HepG2 (cell line): ENCODE measurements around the gene ATAD3C. TPM values are rescaled to one million over a fixed set of nuclear protein-coding genes. Genes with fewer than 3 reads are reported as not detected.

Experiments
- ATF4 ChIP-seq, 2 experiments: fragments of 450-650 bp in 1 of 2; sonication (generic) in 1 of 2; formaldehyde crosslinking; IDR thresholded peaks; 2 replicates each; pipeline versions ENCODE4 v1.5.0 to v1.8.0; 2020 to 2022; ENCODE audit warnings: mild to moderate bottlenecking in 1 of 2, missing genetic modification reagents in 1 of 2
- BCL3 ChIP-seq: sonication (generic); formaldehyde crosslinking; IDR thresholded peaks from 2 replicates; pipeline ENCODE4 v1.5.1; 2020; ENCODE audit warnings: mild to moderate bottlenecking, missing genetic modification reagents, moderate library complexity
- EEA1 ChIP-seq: sonication (generic); formaldehyde crosslinking; IDR thresholded peaks from 2 replicates; pipeline ENCODE4 v1.5.1; 2020; ENCODE audit warnings: mild to moderate bottlenecking, missing genetic modification reagents, borderline replicate concordance
- EP300 ChIP-seq, 3 experiments: sonication (generic) in 1 of 3; formaldehyde crosslinking in 1 of 3; IDR thresholded peaks; 2 replicates each; pipeline versions ENCODE4 v1.5.1 to v1.6.1; 2011 to 2020; ENCODE audit warnings: low read depth in 2 of 3, low read length in 2 of 3, borderline replicate concordance in 1 of 3, improper control_type of control experiment in 1 of 3, mild to moderate bottlenecking in 1 of 3, missing genetic modification reagents in 1 of 3, moderate library complexity in 1 of 3
- KLF15 ChIP-seq: sonication (generic); formaldehyde crosslinking; IDR thresholded peaks from 2 replicates; pipeline ENCODE4 v1.8.1; 2023; ENCODE audit warnings: borderline replicate concordance, mild to moderate bottlenecking, inconsistent platforms, missing genetic modification reagents, mixed read lengths
- NAIF1 ChIP-seq: sonication (generic); formaldehyde crosslinking; IDR thresholded peaks from 2 replicates; pipeline ENCODE4 v1.5.0; 2020; ENCODE audit warnings: mild to moderate bottlenecking, missing genetic modification reagents, borderline replicate concordance
- PAXIP1 ChIP-seq: sonication (generic); formaldehyde crosslinking; conservative IDR thresholded peaks from 2 replicates; pipeline ENCODE4 v1.4.0; 2020; ENCODE audit warnings: mild to moderate bottlenecking, missing genetic modification reagents, moderate library complexity
- ZNF431 ChIP-seq: sonication (generic); formaldehyde crosslinking; IDR thresholded peaks from 2 replicates; pipeline ENCODE4 v1.9.0; 2022; ENCODE audit warnings: missing genetic modification reagents, low read depth, mild to moderate bottlenecking, borderline replicate concordance
- ZNF460 ChIP-seq: sonication (generic); formaldehyde crosslinking; IDR thresholded peaks from 2 replicates; pipeline ENCODE4 v1.5.1; 2020; ENCODE audit warnings: missing genetic modification reagents, mild to moderate bottlenecking, borderline replicate concordance
- ZNF879 ChIP-seq: sonication (generic); formaldehyde crosslinking; IDR thresholded peaks from 2 replicates; pipeline ENCODE4 v1.8.1; 2023; ENCODE audit warnings: missing genetic modification reagents
- ZSCAN5A ChIP-seq: sonication (generic); formaldehyde crosslinking; IDR thresholded peaks from 2 replicates; pipeline ENCODE4 v1.8.0; 2022; ENCODE audit warnings: mild to moderate bottlenecking, missing genetic modification reagents, borderline replicate concordance
- polyA plus RNA-seq, 8 experiments: library from polyadenylated mRNA; depleted of rRNA in 3 of 8; stranded (reverse) in 7 of 8; unstranded in 1 of 8; fragments of >200 nt; fragmentation: Illumina TruSeq in 4 of 8; extraction: Trizol in 4 of 8; gene quantifications; 2 replicates each; pipeline versions ENCODE4 v1.2.1 to v1.2.3, GENCODE V29; 2011 to 2016; ENCODE audit warnings: low read depth in 4 of 8, missing spikeins in 1 of 8, mixed read lengths in 1 of 8; ENCODE audit not compliant: insufficient read depth in 1 of 8
- total RNA-seq, 5 experiments: library from RNA; depleted of rRNA; stranded (reverse); fragments of >200 nt; fragmentation: Illumina TruSeq; extraction: Trizol; gene quantifications; 2 replicates each; pipeline ENCODE4 v1.2.3, GENCODE V29; 2016; ENCODE audit warnings: low read depth in 1 of 5
- TF ChIP-seq, protein P1 (sequence below): IDR thresholded peaks from 2 replicates; pipeline ENCODE4 v1.6.1; 2012; ENCODE audit warnings: low read length, improper control_type of control experiment

ATAD3C gene
- total and polyA plus RNA-seq, 2 of the 13 experiments (the other 11 are each of a cell fraction or from before 2014, with no cell fraction given): 2.4 to 3.2 TPM

GRCh38 chr1:1432951-1433803 lies 16.3 kb upstream of the ATAD3C start (continued):
- TF ChIP-seq, protein P1, sequence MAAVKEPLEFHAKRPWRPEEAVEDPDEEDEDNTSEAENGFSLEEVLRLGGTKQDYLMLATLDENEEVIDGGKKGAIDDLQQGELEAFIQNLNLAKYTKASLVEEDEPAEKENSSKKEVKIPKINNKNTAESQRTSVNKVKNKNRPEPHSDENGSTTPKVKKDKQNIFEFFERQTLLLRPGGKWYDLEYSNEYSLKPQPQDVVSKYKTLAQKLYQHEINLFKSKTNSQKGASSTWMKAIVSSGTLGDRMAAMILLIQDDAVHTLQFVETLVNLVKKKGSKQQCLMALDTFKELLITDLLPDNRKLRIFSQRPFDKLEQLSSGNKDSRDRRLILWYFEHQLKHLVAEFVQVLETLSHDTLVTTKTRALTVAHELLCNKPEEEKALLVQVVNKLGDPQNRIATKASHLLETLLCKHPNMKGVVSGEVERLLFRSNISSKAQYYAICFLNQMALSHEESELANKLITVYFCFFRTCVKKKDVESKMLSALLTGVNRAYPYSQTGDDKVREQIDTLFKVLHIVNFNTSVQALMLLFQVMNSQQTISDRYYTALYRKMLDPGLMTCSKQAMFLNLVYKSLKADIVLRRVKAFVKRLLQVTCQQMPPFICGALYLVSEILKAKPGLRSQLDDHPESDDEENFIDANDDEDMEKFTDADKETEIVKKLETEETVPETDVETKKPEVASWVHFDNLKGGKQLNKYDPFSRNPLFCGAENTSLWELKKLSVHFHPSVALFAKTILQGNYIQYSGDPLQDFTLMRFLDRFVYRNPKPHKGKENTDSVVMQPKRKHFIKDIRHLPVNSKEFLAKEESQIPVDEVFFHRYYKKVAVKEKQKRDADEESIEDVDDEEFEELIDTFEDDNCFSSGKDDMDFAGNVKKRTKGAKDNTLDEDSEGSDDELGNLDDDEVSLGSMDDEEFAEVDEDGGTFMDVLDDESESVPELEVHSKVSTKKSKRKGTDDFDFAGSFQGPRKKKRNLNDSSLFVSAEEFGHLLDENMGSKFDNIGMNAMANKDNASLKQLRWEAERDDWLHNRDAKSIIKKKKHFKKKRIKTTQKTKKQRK: no peak
- no peak for TF ChIP-seq ZNF460
- peak; percentile 46; the same call in 1 of the 2 replicates for TF ChIP-seq ZSCAN5A
- TF ChIP-seq EEA1 (CRISPR knock-in tag): peak; percentile 23; the same call in 1 of the 2 replicates
- peak; percentile 60; the same call in 1 of the 2 replicates for TF ChIP-seq BCL3
- TF ChIP-seq KLF15 (CRISPR knock-in tag): no peak
- TF ChIP-seq EP300 (IDR thresholded peaks at IDR 0.05; ENCODE audit: low read depth in 2 of 2, low read length in 2 of 2): peak; percentile 71 to 85; a peak in 3 of 4 replicates
- peak; percentile 90 for TF ChIP-seq EP300 (CRISPR knock-in tag; IDR thresholded peaks at IDR 0.05; ENCODE audit: borderline replicate concordance)
- no peak for TF ChIP-seq ZNF879 (CRISPR knock-in tag)
- no peak for TF ChIP-seq ATF4 (CRISPR knock-in tag; IDR thresholded peaks at IDR 0.05)
- TF ChIP-seq NAIF1 (CRISPR knock-in tag): peak; percentile 92
- peak; percentile 93 for TF ChIP-seq PAXIP1 (CRISPR knock-in tag)
- peak; percentile 84; the same call in 1 of the 2 replicates for TF ChIP-seq ZNF431
